ENCODE results near the gene PTPRCAP. TPM values are rescaled to one million over a fixed set of nuclear protein-coding genes. Genes with fewer than 3 reads are reported as not detected.

The PTPRCAP gene
- total RNA-seq, 2 experiments from 2014 or later, result 351 to 371 TPM

DNA sequence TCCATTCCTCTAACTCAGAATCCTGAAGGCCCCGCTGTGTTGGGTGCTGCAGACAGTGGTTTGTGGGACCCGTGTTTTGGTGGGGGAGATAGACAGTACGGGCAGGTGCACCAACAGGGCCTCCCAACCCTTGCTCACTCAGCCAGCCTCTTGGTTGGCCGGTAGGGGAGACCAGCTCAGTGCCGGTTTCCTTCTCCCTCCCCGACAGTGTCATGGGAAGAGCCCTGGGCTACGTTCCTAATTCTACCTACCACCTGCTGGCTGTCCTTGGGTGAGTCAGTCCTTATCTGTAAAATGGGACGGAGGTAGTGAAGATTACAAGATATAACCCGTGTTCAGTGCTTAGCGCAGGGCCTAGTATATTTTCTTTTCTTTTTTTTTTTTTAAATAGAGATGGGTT, 25.7 kb upstream of the PTPRCAP start:
- ATAC-seq (ENCODE audit: low read depth) (no peak), DNase-seq (no peak)
- peak overlapping the region; percentile 25 for H3K27ac Mint-ChIP-seq
- H3K36me3 Mint-ChIP-seq, result peaks cover 4% of the 10 kb centered on the region
- no peak overlapping the region for H3K4me3 Mint-ChIP-seq
- H3K27me3 Mint-ChIP-seq, result peaks cover 5% of the 10 kb centered on the region
- POLR2A ChIA-PET, result interaction anchor here (0.7 to 1.4 kb wide), 2 partner anchors 12 to 45 kb away, joined by 3 to 6 read pairs; no protein-coding TSS in a partner anchor
- H3K4me1 Mint-ChIP-seq, result peaks cover 21% of the 10 kb centered on the region
- no peaks in the 10 kb centered on the region for H3K9me3 Mint-ChIP-seq

DNA sequence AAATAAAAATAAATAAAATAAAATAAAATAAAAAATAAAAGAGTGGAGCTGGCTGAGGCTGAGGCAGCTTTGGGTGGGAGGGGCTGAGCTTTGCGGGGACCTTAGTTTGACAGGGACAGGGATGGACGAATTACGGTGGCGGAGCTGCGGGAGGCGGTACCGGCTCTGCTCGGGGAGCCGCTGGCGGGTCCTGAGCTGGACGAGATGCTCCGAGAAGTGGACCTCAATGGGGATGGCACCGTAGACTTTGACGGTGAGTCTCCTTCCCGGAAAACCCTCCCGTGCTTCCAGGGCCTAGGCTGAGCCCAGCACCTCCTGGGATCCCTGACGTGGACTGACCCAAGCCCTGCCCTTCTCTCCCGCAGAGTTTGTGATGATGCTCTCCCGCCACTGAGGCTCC, 20.8 kb upstream of the PTPRCAP start:
- no peaks in the 10 kb centered on the region for H3K36me3 Mint-ChIP-seq
- no peaks in the 10 kb centered on the region for H3K9me3 Mint-ChIP-seq
- peaks cover 5% of the 10 kb centered on the region for H3K27me3 Mint-ChIP-seq
- no peak for DNase-seq
- no peak overlapping the region for H3K27ac Mint-ChIP-seq
- ATAC-seq (ENCODE audit: low read depth), result no peak
- H3K4me1 Mint-ChIP-seq, result no peaks in the 10 kb centered on the region
- no peak overlapping the region for H3K4me3 Mint-ChIP-seq
- POLR2A ChIA-PET, result interaction anchor here (2.0 kb wide), 1 partner anchor 21 kb away, joined by 8 read pairs; the partner anchor contains the start of gene PTPRCAP

DNA sequence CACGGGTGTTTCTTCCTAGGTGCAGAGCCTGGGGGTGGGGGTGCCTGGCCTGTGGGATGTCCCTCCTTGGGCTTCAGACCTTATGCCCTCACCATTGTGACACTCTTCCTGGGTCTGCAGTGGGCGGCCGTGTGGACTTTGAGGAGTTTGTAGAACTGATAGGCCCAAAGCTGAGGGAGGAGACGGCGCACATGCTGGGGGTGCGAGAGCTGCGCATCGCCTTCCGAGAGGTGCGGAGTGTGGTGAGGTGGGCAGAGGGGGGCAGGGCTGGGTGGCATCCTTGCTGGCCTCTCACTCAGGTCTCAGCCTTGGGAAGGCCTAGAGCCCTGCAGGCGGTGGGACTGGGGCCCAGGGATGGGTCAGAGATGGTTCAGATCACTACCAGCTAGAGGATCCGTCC, 20.0 kb upstream of the PTPRCAP start:
- ATAC-seq (ENCODE audit: low read depth), result no peak
- no peak overlapping the region for H3K27ac Mint-ChIP-seq
- H3K4me1 Mint-ChIP-seq, result no peaks in the 10 kb centered on the region

DNA sequence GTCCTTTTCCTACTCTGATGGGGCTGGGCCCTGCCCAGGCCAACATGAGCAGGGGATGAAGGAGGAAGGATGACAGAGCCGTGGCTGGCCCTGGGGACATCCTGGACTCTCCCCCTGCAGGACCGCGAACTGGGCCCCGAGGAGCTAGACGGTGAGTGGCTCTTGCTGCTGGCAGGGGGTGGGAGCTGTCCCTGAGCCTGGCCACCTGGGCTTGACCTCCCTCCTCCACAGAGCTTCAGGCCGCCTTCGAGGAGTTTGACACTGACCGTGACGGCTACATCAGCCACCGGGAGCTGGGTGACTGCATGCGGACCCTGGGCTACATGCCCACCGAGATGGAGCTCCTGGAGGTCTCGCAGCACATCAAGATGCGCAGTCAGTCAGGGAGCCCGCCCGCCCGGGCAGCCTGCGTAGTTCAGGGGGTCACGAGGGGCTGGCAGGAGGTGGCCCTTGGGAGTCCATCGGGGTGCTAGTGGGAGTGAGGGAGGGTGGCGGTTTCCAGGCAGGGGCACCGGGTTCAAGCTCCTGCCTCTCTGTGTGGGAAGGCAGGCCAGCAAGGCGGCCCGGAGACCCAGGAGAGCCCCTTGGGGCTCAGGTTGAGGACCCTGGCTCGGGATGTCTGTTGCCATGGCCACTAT, 18.7 kb upstream of the PTPRCAP start:
- Mint-ChIP-seq H3K9me3 (no peaks in the 10 kb centered on the region), H3K36me3 (no peaks in the 10 kb centered on the region), H3K4me3 (no peak overlapping the region), H3K4me1 (peaks cover 2% of the 10 kb centered on the region), H3K27ac (no peak overlapping the region), H3K27me3 (peaks cover 5% of the 10 kb centered on the region)
- ATAC-seq (ENCODE audit: low read depth), result no peak
- DNase-seq, result no peak
- POLR2A ChIA-PET, result interaction anchor here (0.6 to 2.1 kb wide), 3 partner anchors 9 to 27 kb away, joined by 3 to 8 read pairs (median 6); partner anchors contain the start of genes AIP and PTPRCAP

More for the DNA sequence above, 20.0 kb upstream of the PTPRCAP start:
- no peaks in the 10 kb centered on the region for H3K36me3 Mint-ChIP-seq
- no peak overlapping the region for H3K4me3 Mint-ChIP-seq
- POLR2A ChIA-PET, result interaction anchor here (2.0 kb wide), 1 partner anchor 20 kb away, joined by 8 read pairs; the partner anchor contains the start of gene PTPRCAP
- no peak for DNase-seq
- no peaks in the 10 kb centered on the region for H3K9me3 Mint-ChIP-seq
- H3K27me3 Mint-ChIP-seq, result peaks cover 5% of the 10 kb centered on the region

GRCh38 chr11:67455054-67455453, 17.6 kb upstream of the PTPRCAP start, which contains the start of gene CABP4:
Gene CABP4, plus strand, starts transcription at chr11:67455354. Its CDS starts 70 bp downstream, at chr11:67455424.
- POLR2A ChIA-PET, result interaction anchor here (1.6 to 2.1 kb wide), 2 partner anchors 10 to 18 kb away, joined by 6 to 8 read pairs; partner anchors contain the start of gene PTPRCAP
- no peak for ATAC-seq (ENCODE audit: low read depth)
- Mint-ChIP-seq H3K27me3 (no peaks in the 10 kb centered on the region), H3K4me3 (no peak within 1 kb of the TSS), H3K36me3 (no peaks in the 10 kb centered on the region), H3K9me3 (no peaks in the 10 kb centered on the region), H3K27ac (no peak within 1 kb of the TSS), H3K4me1 (peaks cover 2% of the 10 kb centered on the region)
- DNase-seq, result no peak

DNA sequence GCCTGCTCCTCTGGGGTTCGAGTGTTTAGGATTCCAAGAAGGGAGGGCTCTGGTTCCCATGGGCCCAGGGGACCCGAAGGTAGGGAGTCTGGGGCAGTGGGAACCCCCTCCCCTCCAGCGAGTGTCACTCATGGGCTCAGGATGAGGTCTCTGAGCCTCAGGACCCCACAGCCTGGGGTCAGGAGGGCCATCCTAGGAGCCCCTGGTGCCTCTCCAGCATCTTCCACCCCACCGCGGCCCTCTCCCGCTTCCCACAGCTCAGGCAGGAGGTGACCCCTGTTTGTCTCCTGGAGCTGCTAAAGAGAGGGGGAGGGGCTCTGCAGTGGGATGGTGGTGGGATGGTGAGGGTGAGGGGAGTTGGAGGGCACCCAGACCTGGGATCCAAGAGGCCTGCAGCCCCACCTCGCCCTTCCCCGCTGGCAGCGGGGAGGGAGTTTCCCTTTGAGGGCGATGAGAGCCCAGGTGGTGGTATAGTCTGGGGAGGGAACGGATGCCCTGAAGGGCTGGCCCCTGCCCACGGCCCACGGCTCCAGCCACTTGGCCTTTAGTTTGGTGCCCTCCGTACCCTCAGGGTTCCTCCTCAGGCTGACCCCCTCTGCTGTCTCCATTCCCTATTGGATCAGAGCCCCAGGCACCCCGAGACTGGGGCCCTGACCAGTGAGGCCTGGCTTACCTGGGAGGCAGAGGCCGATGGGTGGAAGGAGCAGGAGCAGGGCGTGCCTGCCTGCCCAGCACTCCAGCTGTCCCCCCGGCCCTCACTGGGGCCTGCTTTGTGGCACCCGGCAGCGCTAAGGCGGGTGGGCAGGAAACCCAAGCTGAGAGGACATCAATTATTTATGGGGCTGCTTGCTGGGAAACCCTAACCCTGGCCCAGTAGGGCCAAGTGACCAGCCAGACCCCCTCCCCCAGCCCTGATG, 16.6 kb upstream of the PTPRCAP start:
- peaks cover 5% of the 10 kb centered on the region for H3K4me1 Mint-ChIP-seq
- H3K4me3 Mint-ChIP-seq, result no peak overlapping the region
- POLR2A ChIA-PET, result interaction anchor here (2.1 kb wide), 1 partner anchor 11 kb away, joined by 8 read pairs; no protein-coding TSS in a partner anchor
- H3K27ac Mint-ChIP-seq, result no peak overlapping the region
- peaks cover 3% of the 10 kb centered on the region for H3K27me3 Mint-ChIP-seq
- DNase-seq, result peak; percentile 28
- ATAC-seq (ENCODE audit: low read depth), result no peak
- H3K36me3 Mint-ChIP-seq, result no peaks in the 10 kb centered on the region
- H3K9me3 Mint-ChIP-seq, result no peaks in the 10 kb centered on the region

DNA sequence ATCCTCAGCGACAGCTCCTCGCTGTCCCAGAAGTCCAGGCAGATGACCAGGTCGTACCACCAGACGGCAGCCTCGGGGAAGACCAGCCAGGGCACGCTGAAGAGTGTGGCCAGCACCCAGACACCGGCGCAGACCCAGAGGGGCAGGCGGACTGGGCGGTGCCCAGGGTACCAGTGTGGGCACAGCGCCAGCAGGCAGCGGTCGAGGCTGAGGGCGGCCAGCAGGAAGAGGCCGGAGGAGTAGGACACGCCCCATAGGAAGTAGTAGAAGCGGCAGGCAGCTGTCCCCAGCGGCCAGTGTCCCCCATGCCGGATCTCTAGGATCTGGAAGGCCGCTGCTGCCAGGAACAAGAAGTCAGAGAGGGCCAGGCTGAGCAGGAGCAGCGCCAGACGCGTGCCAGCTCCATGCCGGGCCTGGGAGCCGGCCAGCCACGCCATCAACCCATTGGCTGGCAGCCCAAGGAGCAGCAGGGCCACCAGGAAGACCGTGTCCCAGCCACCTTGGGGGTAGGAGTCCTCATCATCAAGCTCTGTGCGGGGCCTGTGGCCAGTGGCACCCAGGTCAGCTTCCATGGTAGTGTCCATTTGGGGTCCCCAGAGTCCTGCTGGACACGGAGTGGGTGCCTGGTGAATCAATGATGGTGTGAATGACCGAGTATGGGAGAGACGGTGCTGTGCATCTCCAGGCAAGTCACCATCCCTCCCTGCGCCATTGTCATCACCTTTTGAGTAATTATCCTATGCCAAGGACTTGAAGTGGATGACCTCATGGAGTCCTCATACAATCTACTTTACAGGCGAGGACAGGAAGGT, 14.9 kb upstream of the PTPRCAP start, which contains the start of gene GPR152:
GPR152 (minus strand) TSS at position 589 of the 812 bp plus-strand sequence; CDS start at position 584, 5 bp downstream.
- Mint-ChIP-seq H3K27me3 (peaks cover 5% of the 10 kb centered on the region), H3K9me3 (no peaks in the 10 kb centered on the region), H3K36me3 (no peaks in the 10 kb centered on the region), H3K27ac (no peak within 1 kb of the TSS), H3K4me1 (peaks cover 7% of the 10 kb centered on the region), H3K4me3 (no peak within 1 kb of the TSS)
- POLR2A ChIA-PET, result interaction anchor here (0.9 to 4.4 kb wide), 6 partner anchors 15 to 39 kb away, joined by 3 to 23 read pairs (median 4); partner anchors contain the start of gene PTPRCAP
- ATAC-seq (ENCODE audit: low read depth) (no peak), DNase-seq (no peak)

DNA sequence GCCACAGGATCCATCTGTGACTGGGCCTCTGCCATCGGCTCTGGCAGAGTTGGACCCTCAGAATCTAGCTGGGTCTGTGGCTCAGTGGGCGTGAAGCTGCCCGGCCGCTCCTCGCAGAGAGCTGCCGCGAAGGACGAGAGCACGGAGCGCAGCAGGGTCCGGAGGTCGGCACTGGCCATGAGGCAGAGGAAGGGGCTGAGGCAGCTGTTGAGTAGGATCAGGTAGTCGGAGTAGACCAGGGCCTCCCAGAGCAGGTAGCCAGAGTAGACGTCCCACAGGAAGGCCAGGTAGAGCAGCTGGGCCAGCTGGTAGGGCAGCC, 14.1 kb upstream of the PTPRCAP start:
- H3K27me3 Mint-ChIP-seq, result peaks cover 5% of the 10 kb centered on the region
- POLR2A ChIA-PET, result interaction anchor here (1.0 to 4.4 kb wide), 6 partner anchors 12 to 50 kb away, joined by 3 to 23 read pairs (median 5); partner anchors contain the start of genes PPP1CA and PTPRCAP
- no peak for ATAC-seq (ENCODE audit: low read depth)

GRCh38 chr11:67450796-67451657, 13.5 kb upstream of the PTPRCAP start:
- POLR2A ChIA-PET, result interaction anchor here (0.6 to 4.4 kb wide), 9 partner anchors 12 to 54 kb away, joined by 3 to 23 read pairs (median 4); partner anchors contain the start of genes PITPNM1, PPP1CA and PTPRCAP
- Mint-ChIP-seq H3K9me3 (no peaks in the 10 kb centered on the region), H3K27me3 (peaks cover 5% of the 10 kb centered on the region), H3K4me1 (peaks cover 10% of the 10 kb centered on the region), H3K36me3 (no peaks in the 10 kb centered on the region), H3K4me3 (no peak overlapping the region), H3K27ac (no peak overlapping the region)
- DNase-seq (no peak), ATAC-seq (ENCODE audit: low read depth) (no peak)

More for the DNA sequence above, 14.1 kb upstream of the PTPRCAP start:
- Mint-ChIP-seq H3K4me3 (no peak overlapping the region), H3K36me3 (no peaks in the 10 kb centered on the region), H3K4me1 (peaks cover 7% of the 10 kb centered on the region), H3K27ac (no peak overlapping the region), H3K9me3 (no peaks in the 10 kb centered on the region)
- DNase-seq, result no peak

GRCh38 chr11:67449116-67449844, 11.8 kb upstream of the PTPRCAP start:
- POLR2A ChIA-PET, result interaction anchor here (0.6 to 4.4 kb wide), 5 partner anchors 12 to 94 kb away, joined by 3 to 23 read pairs (median 6); partner anchors contain the start of genes PPP1CA, PTPRCAP and TBC1D10C
- Mint-ChIP-seq H3K27me3 (peaks cover 5% of the 10 kb centered on the region), H3K4me1 (peaks cover 26% of the 10 kb centered on the region), H3K36me3 (no peaks in the 10 kb centered on the region), H3K27ac (peak overlapping the region; percentile 28), H3K9me3 (no peaks in the 10 kb centered on the region), H3K4me3 (no peak overlapping the region)
- no peak for ATAC-seq (ENCODE audit: low read depth)
- no peak for DNase-seq

DNA sequence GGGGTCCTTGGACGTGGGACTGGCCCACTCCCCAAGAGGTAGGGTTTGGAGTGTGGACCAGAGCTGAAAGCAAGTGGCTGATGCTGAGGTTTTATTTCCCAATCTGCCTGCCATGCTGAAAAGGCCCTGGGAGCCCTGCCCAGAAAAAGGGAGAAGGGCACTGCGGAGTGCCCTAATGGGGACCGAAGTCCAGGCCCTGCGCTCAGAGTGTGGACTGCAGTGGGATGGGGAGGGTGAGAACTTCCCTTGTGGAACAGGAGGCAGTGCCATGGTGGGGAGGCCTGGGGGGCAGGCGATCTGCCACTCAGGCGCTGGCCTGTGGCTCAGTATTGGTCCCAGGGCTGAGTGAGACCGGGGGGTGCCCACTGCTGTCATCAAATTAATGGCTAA, 10.7 kb upstream of the PTPRCAP start:
- no peak for DNase-seq
- Mint-ChIP-seq H3K27me3 (peaks cover 5% of the 10 kb centered on the region), H3K36me3 (no peaks in the 10 kb centered on the region), H3K9me3 (no peaks in the 10 kb centered on the region), H3K4me1 (peaks cover 29% of the 10 kb centered on the region), H3K27ac (no peak overlapping the region), H3K4me3 (no peak overlapping the region)
- POLR2A ChIA-PET, result interaction anchor here (1.3 to 4.4 kb wide), 2 partner anchors 11 to 31 kb away, joined by 3 to 23 read pairs; partner anchors contain the start of gene PTPRCAP
- no peak for ATAC-seq (ENCODE audit: low read depth)
